SK-N-SH (cell line): ENCODE results near the gene ITGB5. TPM values are rescaled to one million over a fixed set of nuclear protein-coding genes. Genes with fewer than 3 reads are reported as not detected.
"Not testable (repeated sequence)": the region's sequence is repeated elsewhere in the genome, so short reads cannot be mapped to it uniquely, and the experiment has no call there.

ENCODE experiments used
- CTCF ChIA-PET: fragments of 300-600, 350-600 bp; formaldehyde crosslinking; extraction: SDS; loops from one replicate; lab custom pipeline; 2021; lab: Yijun Ruan, JAX
- POLR2A ChIA-PET: fragments of 350-600 bp; sonication (Branson Sonifier 250); formaldehyde crosslinking; extraction: SDS; loops from one replicate; lab custom pipeline; 2020; ENCODE audit warnings: antibody characterized with exemption, inconsistent platforms; lab: Yijun Ruan, JAX
- DNase-seq: peaks from one replicate; pipeline ENCODE4 v3.0.0; 2012
- H2AFZ ChIP-seq: fragments of 200-600 bp; sonication (generic); 2 replicates; pipeline ENCODE4 v1.8.1; 2016; ENCODE audit warnings: antibody characterized with exemption, mild to moderate bottlenecking, low read depth
- H3F3A ChIP-seq: fragments of 200-600 bp; sonication (generic); replicated peaks from 2 replicates; pipeline ENCODE3; 2016; ENCODE audit warnings: antibody characterized with exemption, mild to moderate bottlenecking; ENCODE audit not compliant: insufficient read depth
- H3K27ac ChIP-seq, 2 experiments: fragments of 200-500 bp in 1 of 2; fragments of 200-600 bp in 1 of 2; sonication (Bioruptor generic) in 1 of 2; sonication (generic), shearing (Covaris generic) in 1 of 2; 2 replicates each; pipeline versions ENCODE4 v1.5.1 to v1.6.1; 2014 to 2016; ENCODE audit warnings: low read depth in 2 of 2, inconsistent platforms in 1 of 2, low read length in 1 of 2, mild to moderate bottlenecking in 1 of 2, mixed read lengths in 1 of 2
- H3K27me3 ChIP-seq: fragments of 200-600 bp; sonication (generic), shearing (Covaris generic); 2 replicates; pipeline ENCODE4 v1.6.1; 2016; ENCODE audit warnings: mixed run types; ENCODE audit not compliant: insufficient read depth
- H3K36me3 ChIP-seq, 2 experiments: fragments of 200-500 bp in 1 of 2; fragments of 200-600 bp in 1 of 2; sonication (Bioruptor generic) in 1 of 2; sonication (generic) in 1 of 2; replicated peaks in 1 of 2; 2 replicates each; pipeline versions ENCODE3 to v1.5.1; 2014 to 2016; ENCODE audit warnings: low read length in 1 of 2, mild to moderate bottlenecking in 1 of 2; ENCODE audit not compliant: insufficient read depth in 2 of 2, control insufficient read depth in 1 of 2
- H3K4me1 ChIP-seq, 2 experiments: fragments of 200-500 bp in 1 of 2; fragments of 200-600 bp in 1 of 2; sonication (Bioruptor generic) in 1 of 2; sonication (generic), shearing (Covaris generic) in 1 of 2; 2 replicates each; pipeline versions ENCODE4 v1.5.1 to v1.6.1; 2014 to 2016; ENCODE audit warnings: low read depth in 1 of 2, low read length in 1 of 2, mixed run types in 1 of 2; ENCODE audit not compliant: insufficient read depth in 2 of 2, control insufficient read depth in 1 of 2
- H3K4me2 ChIP-seq: fragments of 200-600 bp; sonication (generic), shearing (Covaris generic); 2 replicates; pipeline ENCODE4 v1.6.1; 2017; ENCODE audit warnings: mixed run types
- H3K4me3 ChIP-seq, 2 experiments: fragments of 200-500 bp in 1 of 2; fragments of 200-600 bp in 1 of 2; sonication (Bioruptor generic) in 1 of 2; sonication (generic), shearing (Covaris generic) in 1 of 2; 2 replicates each; pipeline versions ENCODE4 v1.5.1 to v1.8.1; 2014 to 2016; ENCODE audit warnings: low read depth in 2 of 2, inconsistent platforms in 1 of 2, low read length in 1 of 2, mild to moderate bottlenecking in 1 of 2, mixed read lengths in 1 of 2, moderate library complexity in 1 of 2
- H3K79me2 ChIP-seq: fragments of 200-600 bp; sonication (generic); 2 replicates; pipeline ENCODE4 v1.8.1; 2017; ENCODE audit warnings: mild to moderate bottlenecking; ENCODE audit not compliant: insufficient read depth
- H3K9ac ChIP-seq: fragments of 200-600 bp; sonication (generic); 2 replicates; pipeline ENCODE4 v1.6.1; 2017; ENCODE audit warnings: mixed run types
- H3K9me2 ChIP-seq: fragments of 200-600 bp; sonication (generic); 2 replicates; pipeline ENCODE4 v1.6.1; 2017; ENCODE audit warnings: mixed run types
- H3K9me3 ChIP-seq: fragments of 200-600 bp; sonication (generic); 2 replicates; pipeline ENCODE4 v1.6.1; 2017; ENCODE audit warnings: mixed run types, mild to moderate bottlenecking, moderate library complexity
- H4K20me1 ChIP-seq: fragments of 200-600 bp; sonication (generic); 2 replicates; pipeline ENCODE4 v1.6.1; 2017; ENCODE audit warnings: mild to moderate bottlenecking, mixed run types; ENCODE audit not compliant: insufficient read depth
- CHD2 ChIP-seq: fragments of 150-350 bp; IDR thresholded peaks from 2 replicates; pipeline ENCODE4 v1.6.1; 2018; ENCODE audit warnings: low read length; ENCODE audit not compliant: partially characterized antibody
- ELF1 ChIP-seq: IDR thresholded peaks from 2 replicates; pipeline ENCODE4 v1.4.0; 2012
- EP300 ChIP-seq, 2 experiments: IDR thresholded peaks; 2 replicates each; pipeline versions ENCODE4 v1.4.0 to v1.6.1; 2012; ENCODE audit warnings: borderline replicate concordance in 1 of 2, low read depth in 1 of 2, low read length in 1 of 2
- FOSL2 ChIP-seq: IDR thresholded peaks from 2 replicates; pipeline ENCODE4 v1.4.0; 2012; ENCODE audit warnings: low read depth, mild to moderate bottlenecking, moderate library complexity, borderline replicate concordance
- FOXM1 ChIP-seq: IDR thresholded peaks from 2 replicates; pipeline ENCODE4 v1.4.0; 2012; ENCODE audit warnings: low read depth, mild to moderate bottlenecking
- GATA2 ChIP-seq: sonication (generic); formaldehyde crosslinking; IDR thresholded peaks from 2 replicates; pipeline ENCODE4 v1.5.0; 2020; ENCODE audit warnings: mild to moderate bottlenecking, missing genetic modification reagents
- JUND ChIP-seq: IDR thresholded peaks from 2 replicates; pipeline ENCODE4 v1.4.0; 2012
- NFIC ChIP-seq: IDR thresholded peaks from 2 replicates; pipeline ENCODE4 v1.4.0; 2012; ENCODE audit warnings: borderline replicate concordance
- PBX3 ChIP-seq: IDR thresholded peaks from 2 replicates; pipeline ENCODE4; 2012
- POLR2AphosphoS5 ChIP-seq: IDR thresholded peaks from 2 replicates; pipeline ENCODE4 v1.6.1; 2012; ENCODE audit warnings: low read depth, low read length
- RXRA ChIP-seq: IDR thresholded peaks from 2 replicates; pipeline ENCODE4 v1.4.0; 2012; ENCODE audit warnings: low read depth, mild to moderate bottlenecking, borderline replicate concordance
- SIN3A ChIP-seq: IDR thresholded peaks from 2 replicates; pipeline ENCODE4 v1.6.1; 2012; ENCODE audit warnings: low read depth, mild to moderate bottlenecking, low read length, moderate library complexity, borderline replicate concordance
- TAF1 ChIP-seq: IDR thresholded peaks from 2 replicates; pipeline ENCODE4 v1.6.1; 2012; ENCODE audit warnings: low read depth, mild to moderate bottlenecking, low read length, moderate library complexity, borderline replicate concordance
- TCF12 ChIP-seq: IDR thresholded peaks from 2 replicates; pipeline ENCODE4 v1.4.0; 2012
- WGBS: methylation state at CpG from one replicate; pipeline ENCODE4 v1.1.6; 2017; ENCODE audit warnings: low lambda C conversion rate; 5-methylcytosine and 5-hydroxymethylcytosine counted together
- polyA plus RNA-seq, 3 experiments: library from polyadenylated mRNA; depleted of rRNA; stranded (reverse); fragments of >200 nt; gene quantifications; 2 replicates each; pipeline ENCODE4 v1.2.3, GENCODE V29; 2012
- TF ChIP-seq, protein P1 (sequence below): fragments of 200-600 bp; sonication (generic); IDR thresholded peaks from 2 replicates; pipeline ENCODE4 v1.6.1; 2017; ENCODE audit warnings: antibody characterized with exemption, mild to moderate bottlenecking, moderate library complexity

ITGB5 gene
- polyA plus RNA-seq, 1 of the 3 experiments (the other 2 are of a cell fraction): 481 TPM

DNA sequence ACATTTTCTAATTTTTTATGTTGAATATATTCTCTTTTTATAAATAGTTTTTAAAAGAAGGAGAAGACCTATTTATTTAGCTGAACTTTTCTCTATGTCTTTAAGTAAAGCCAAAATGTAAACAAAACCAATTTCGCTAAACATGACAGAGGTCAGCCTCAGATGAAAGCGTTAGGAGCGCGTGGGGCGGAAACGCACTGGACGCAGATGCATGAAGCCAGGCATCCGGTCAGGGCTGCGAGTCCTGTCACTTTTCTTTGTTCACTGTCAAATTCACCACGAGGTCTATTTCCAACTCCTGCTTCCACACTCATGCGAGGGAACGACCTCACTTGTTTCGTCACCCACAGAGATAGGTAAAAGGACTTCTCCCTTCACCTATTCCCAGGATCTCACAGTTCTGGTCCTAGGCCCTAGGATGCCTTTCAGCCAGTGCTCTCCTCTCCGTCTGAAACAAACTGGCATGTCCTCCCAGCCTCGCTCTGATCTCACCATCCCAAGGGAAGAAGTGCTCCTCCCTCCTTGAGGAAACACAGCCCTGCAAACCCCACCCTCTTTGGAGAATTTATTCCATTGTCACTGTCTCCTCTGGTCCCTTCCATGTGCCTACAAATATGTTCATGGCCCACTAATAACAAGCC lies 57.9 kb downstream of the ITGB5 start (continued):
- TF ChIP-seq FOXM1 (no peak), ELF1 (no peak)

DNA sequence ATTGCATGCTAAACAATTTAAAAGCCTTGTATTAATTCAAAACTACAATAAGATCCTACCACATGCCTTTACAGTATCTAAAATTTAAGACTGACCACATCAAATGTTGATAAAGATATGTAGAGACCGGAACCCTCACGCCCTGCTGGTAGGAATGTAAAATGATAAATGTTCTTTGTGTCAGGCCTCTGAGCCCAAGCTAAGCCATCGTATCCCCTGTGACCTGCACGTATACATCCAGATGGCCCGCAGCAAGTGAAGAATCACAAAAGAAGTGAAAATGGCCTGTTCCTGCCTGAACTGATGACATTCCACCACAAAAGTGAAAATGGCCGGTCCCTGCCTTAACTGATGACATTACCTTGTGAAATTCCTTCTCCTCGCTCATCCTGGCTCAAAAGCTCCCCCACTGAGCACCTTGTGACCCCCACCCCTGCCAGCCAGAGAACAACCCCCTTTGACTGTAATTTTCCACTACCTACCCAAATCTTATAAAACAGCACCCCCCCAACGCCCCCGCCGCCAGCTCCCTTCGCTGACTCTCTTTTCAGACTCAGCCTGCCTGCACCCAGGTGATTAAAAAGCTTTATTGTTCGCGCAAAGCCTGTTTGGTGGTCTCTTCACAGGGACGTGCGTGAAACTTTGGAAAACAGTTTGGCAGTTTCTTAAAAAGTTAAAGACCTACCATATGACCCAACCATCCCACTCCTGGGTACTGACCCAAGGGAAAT lies 59.5 kb downstream of the ITGB5 start:
- WGBS: 94% methylated on average over 15 of the region's 15 CpGs
- H3K27me3 ChIP-seq, H3K4me3 ChIP-seq, DNase-seq, H3K4me2 ChIP-seq, H3K9me2 ChIP-seq, H3K9me3 ChIP-seq, H3K9ac ChIP-seq, H2AFZ ChIP-seq, H4K20me1 ChIP-seq, POLR2A ChIA-PET: not testable (repeated sequence)
- CTCF ChIA-PET: interaction anchor here (0.6 to 3.5 kb wide), 11 partner anchors 10 to 74 kb away, joined by 3 to 11 read pairs (median 3); no protein-coding TSS in a partner anchor
- Histone ChIP-seq H3K4me1 (peaks cover 25 to 31% of the 10 kb centered on the region in 2 experiments), H3K27ac (peak overlapping the region; percentile 36 to 72; a peak in 3 of 4 replicates), H3K36me3 (peaks cover 37 to 64% of the 10 kb centered on the region in 2 experiments), H3F3A (peaks cover 34% of the 10 kb centered on the region), H3K79me2 (peaks cover 49% of the 10 kb centered on the region; the same call in 1 of the 2 replicates)
- TF ChIP-seq, protein P1, sequence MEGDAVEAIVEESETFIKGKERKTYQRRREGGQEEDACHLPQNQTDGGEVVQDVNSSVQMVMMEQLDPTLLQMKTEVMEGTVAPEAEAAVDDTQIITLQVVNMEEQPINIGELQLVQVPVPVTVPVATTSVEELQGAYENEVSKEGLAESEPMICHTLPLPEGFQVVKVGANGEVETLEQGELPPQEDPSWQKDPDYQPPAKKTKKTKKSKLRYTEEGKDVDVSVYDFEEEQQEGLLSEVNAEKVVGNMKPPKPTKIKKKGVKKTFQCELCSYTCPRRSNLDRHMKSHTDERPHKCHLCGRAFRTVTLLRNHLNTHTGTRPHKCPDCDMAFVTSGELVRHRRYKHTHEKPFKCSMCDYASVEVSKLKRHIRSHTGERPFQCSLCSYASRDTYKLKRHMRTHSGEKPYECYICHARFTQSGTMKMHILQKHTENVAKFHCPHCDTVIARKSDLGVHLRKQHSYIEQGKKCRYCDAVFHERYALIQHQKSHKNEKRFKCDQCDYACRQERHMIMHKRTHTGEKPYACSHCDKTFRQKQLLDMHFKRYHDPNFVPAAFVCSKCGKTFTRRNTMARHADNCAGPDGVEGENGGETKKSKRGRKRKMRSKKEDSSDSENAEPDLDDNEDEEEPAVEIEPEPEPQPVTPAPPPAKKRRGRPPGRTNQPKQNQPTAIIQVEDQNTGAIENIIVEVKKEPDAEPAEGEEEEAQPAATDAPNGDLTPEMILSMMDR: peak; percentile 56

DNA sequence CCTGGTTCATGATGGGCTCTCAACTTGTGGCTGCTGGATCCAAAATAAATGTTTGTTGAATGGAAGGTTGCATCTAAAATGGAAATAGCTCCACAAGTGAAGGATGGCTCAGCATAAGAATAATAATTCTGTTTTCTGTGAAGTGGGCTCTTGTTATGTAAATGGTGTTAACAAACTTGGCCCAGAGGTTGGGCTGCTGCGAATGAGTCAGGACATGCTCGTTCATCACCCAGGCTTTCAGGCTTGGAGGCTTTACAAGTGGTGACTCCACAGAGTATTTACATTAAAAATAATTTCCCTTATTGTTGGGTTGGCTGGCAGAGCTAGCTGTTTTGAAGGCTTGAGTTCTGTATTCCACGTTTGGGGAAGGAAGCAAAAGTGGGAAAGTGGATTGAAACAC lies 60.5 kb downstream of the ITGB5 start:
- H4K20me1 ChIP-seq: no peaks in the 10 kb centered on the region
- no peak overlapping the region for H3K9ac ChIP-seq
- ChIA-PET POLR2A (no interaction called here), CTCF (interaction anchor here (0.9 to 3.5 kb wide), 6 partner anchors 9 to 75 kb away, joined by 3 to 11 read pairs (median 3); no protein-coding TSS in a partner anchor)
- DNase-seq: no peak
- H2AFZ ChIP-seq: no peak overlapping the region
- peaks cover 16 to 28% of the 10 kb centered on the region in 2 experiments; a peak in 2 of 4 replicates for H3K4me1 ChIP-seq
- no peaks in the 10 kb centered on the region for H3K9me2 ChIP-seq
- TF ChIP-seq JUND (peak; percentile 54), SIN3A (no peak), TCF12 (peak; percentile 36), FOSL2 (peak; percentile 59), RXRA (no peak), POLR2AphosphoS5 (no peak), CHD2 (no peak), EP300 (IDR thresholded peaks at IDR 0.05; ENCODE audit: borderline replicate concordance in 1 of 2, low read depth in 1 of 2, low read length in 1 of 2) (peak in 1 of 2 experiments; percentile 13; a peak in 1 of 4 replicates), TAF1 (no peak), NFIC (peak; percentile 61), GATA2 (CRISPR knock-in tag) (no peak), PBX3 (peak; percentile 70)
- peak overlapping the region; percentile 45 to 72 for H3K27ac ChIP-seq
- WGBS: 42% methylated on average over 3 of the region's 3 CpGs
- no peak overlapping the region; the same call in 1 of the 2 replicates for H3K4me2 ChIP-seq
- no peak overlapping the region for H3K4me3 ChIP-seq
- H3K9me3 ChIP-seq: no peaks in the 10 kb centered on the region
- peaks cover 36 to 60% of the 10 kb centered on the region in 2 experiments for H3K36me3 ChIP-seq
- no peaks in the 10 kb centered on the region for H3K27me3 ChIP-seq
- peaks cover 39% of the 10 kb centered on the region; the same call in 1 of the 2 replicates for H3K79me2 ChIP-seq
- peaks cover 34% of the 10 kb centered on the region for H3F3A ChIP-seq
